Chondrocyte (in vitro differentiated cells): ENCODE data around the gene MORN2. TPM values are rescaled to one million over a fixed set of nuclear protein-coding genes. Genes with fewer than 3 reads are reported as not detected.

Experiments used
- DNase-seq: peaks from one replicate; pipeline ENCODE4 v3.0.0; 2021; ENCODE audit warnings: mixed read lengths, low spot score
- H3K27ac Mint-ChIP-seq: one replicate; pipeline ENCODE4 v1.8.0; 2021; ENCODE audit warnings: mild to moderate bottlenecking, moderate library complexity, mixed read lengths; ENCODE audit not compliant: unreplicated experiment
- H3K27me3 Mint-ChIP-seq: 2 replicates; pipeline ENCODE4 v1.8.0; 2021; ENCODE audit warnings: low read depth, mixed read lengths
- H3K36me3 Mint-ChIP-seq: 2 replicates; pipeline ENCODE4 v1.8.0; 2021; ENCODE audit warnings: low read depth, mixed read lengths
- H3K4me1 Mint-ChIP-seq: 2 replicates; pipeline ENCODE4 v1.8.0; 2021; ENCODE audit warnings: low read depth, mild to moderate bottlenecking, mixed read lengths
- H3K4me3 Mint-ChIP-seq: one replicate; pipeline ENCODE4 v1.8.0; 2021; ENCODE audit warnings: mild to moderate bottlenecking, moderate library complexity, mixed read lengths; ENCODE audit not compliant: unreplicated experiment
- H3K9me3 Mint-ChIP-seq: 2 replicates; pipeline ENCODE4 v1.8.0; 2021; ENCODE audit warnings: low read depth, mixed read lengths
- CTCF ChIP-seq: fragments of 200-600 bp; sonication (generic); IDR thresholded peaks from 2 replicates; pipeline ENCODE4 v1.5.0; 2021; ENCODE audit warnings: antibody characterized with exemption, mild to moderate bottlenecking, moderate library complexity
- total RNA-seq: library from RNA; stranded (reverse); gene quantifications from 3 replicates; pipeline ENCODE4 v1.2.1, GENCODE V29; 2021

The MORN2 gene
- total RNA-seq, 1 donor from 2014 or later, result 9.8 TPM

GRCh38 chr2:38835015-38835601 lies 40.7 kb upstream of the MORN2 start:
- Mint-ChIP-seq H3K27ac (no peak overlapping the region), H3K36me3 (peaks cover 18% of the 10 kb centered on the region), H3K4me3 (no peak overlapping the region), H3K4me1 (no peaks in the 10 kb centered on the region), H3K27me3 (no peaks in the 10 kb centered on the region), H3K9me3 (no peaks in the 10 kb centered on the region)
- peak; percentile 73 for TF ChIP-seq CTCF
- DNase-seq, result no peak

- DNase-seq, result no peak
- no peaks in the 10 kb centered on the region for H3K4me1 Mint-ChIP-seq
- H3K36me3 Mint-ChIP-seq, result peaks cover 18% of the 10 kb centered on the region
- H3K27ac Mint-ChIP-seq, result no peak overlapping the region
- no peaks in the 10 kb centered on the region for H3K27me3 Mint-ChIP-seq
- H3K4me3 Mint-ChIP-seq, result no peak overlapping the region
- no peak for TF ChIP-seq CTCF
- H3K9me3 Mint-ChIP-seq, result no peaks in the 10 kb centered on the region
These were observed 39.8 kb upstream of the MORN2 start for GRCh38 chr2:38835990-38836389.

GRCh38 chr2:38836791-38837190 lies 39.0 kb upstream of the MORN2 start:
- TF ChIP-seq CTCF, result no peak
- H3K4me3 Mint-ChIP-seq, result no peak overlapping the region
- H3K4me1 Mint-ChIP-seq, result no peaks in the 10 kb centered on the region
- no peaks in the 10 kb centered on the region for H3K27me3 Mint-ChIP-seq
- H3K36me3 Mint-ChIP-seq, result peaks cover 21% of the 10 kb centered on the region
- DNase-seq, result no peak
- H3K27ac Mint-ChIP-seq, result no peak overlapping the region
- no peaks in the 10 kb centered on the region for H3K9me3 Mint-ChIP-seq

GRCh38 chr2:38850045-38850444 lies 25.7 kb upstream of the MORN2 start:
- Mint-ChIP-seq H3K9me3 (no peaks in the 10 kb centered on the region), H3K27me3 (no peaks in the 10 kb centered on the region), H3K36me3 (peaks cover 26% of the 10 kb centered on the region), H3K4me1 (no peaks in the 10 kb centered on the region), H3K4me3 (no peak overlapping the region), H3K27ac (no peak overlapping the region)
- no peak for DNase-seq
- no peak for TF ChIP-seq CTCF

- H3K4me3 Mint-ChIP-seq, result no peak overlapping the region
- H3K27ac Mint-ChIP-seq, result no peak overlapping the region
- no peak for TF ChIP-seq CTCF
- H3K4me1 Mint-ChIP-seq, result no peaks in the 10 kb centered on the region
- no peaks in the 10 kb centered on the region for H3K27me3 Mint-ChIP-seq
- peaks cover 3% of the 10 kb centered on the region for H3K9me3 Mint-ChIP-seq
- DNase-seq, result no peak
- peaks cover 30% of the 10 kb centered on the region for H3K36me3 Mint-ChIP-seq
These were observed 19.6 kb upstream of the MORN2 start for GRCh38 chr2:38856165-38856564.
